K562 (cell line): Measurements from ENCODE around the gene OBSCN. TPM values are rescaled to one million over a fixed set of nuclear protein-coding genes. Genes with fewer than 3 reads are reported as not detected.

ENCODE experiments used
- BCOR ChIP-seq: fragments of 450-650 bp; IDR thresholded peaks from 2 replicates; pipeline ENCODE4 v1.6.1; 2016
- CEBPB ChIP-seq: fragments of 450-650 bp; IDR thresholded peaks from 2 replicates; pipeline ENCODE4 v1.6.1; 2016; ENCODE audit warnings: missing genetic modification characterization, missing compliant biosample characterization
- E2F3 ChIP-seq: fragments of 250-450 bp; sonication (Bioruptor Pico); IDR thresholded peaks from 2 replicates; pipeline ENCODE4 v1.4.0; 2020; ENCODE audit warnings: mild to moderate bottlenecking
- ETV6 ChIP-seq, 3 experiments: fragments of 150-350 bp in 1 of 3; sonication (generic) in 1 of 3; formaldehyde crosslinking in 1 of 3; IDR thresholded peaks; 2 replicates each; pipeline versions ENCODE4 v1.6.1 to v1.8.0; 2014 to 2022; ENCODE audit warnings: borderline replicate concordance in 2 of 3, low read depth in 2 of 3, antibody characterized with exemption in 1 of 3, low read length in 1 of 3, mild to moderate bottlenecking in 1 of 3, missing genetic modification reagents in 1 of 3
- FOXJ2 ChIP-seq: fragments of 200-800 bp; sonication (Bioruptor generic); IDR thresholded peaks from 2 replicates; pipeline ENCODE4 v1.6.1; 2016; ENCODE audit warnings: missing genetic modification characterization, missing compliant biosample characterization
- IFI16 ChIP-seq: fragments of 250-450 bp; sonication (Bioruptor Pico); IDR thresholded peaks from 2 replicates; pipeline ENCODE4 v2.1.2; 2022; ENCODE audit warnings: mild to moderate bottlenecking, inconsistent platforms
- JUN ChIP-seq, 2 experiments: sonication (generic) in 1 of 2; formaldehyde crosslinking in 1 of 2; IDR thresholded peaks; 2 replicates each; pipeline versions ENCODE4 v1.6.1 to v1.8.0; 2012 to 2022; ENCODE audit warnings: borderline replicate concordance in 2 of 2, mild to moderate bottlenecking in 2 of 2, improper control_type of control experiment in 1 of 2, low read depth in 1 of 2, low read length in 1 of 2, missing genetic modification reagents in 1 of 2
- KAT8 ChIP-seq: fragments of 450-650 bp; IDR thresholded peaks from 2 replicates; pipeline ENCODE4 v1.6.1; 2016; ENCODE audit warnings: low read depth, mild to moderate bottlenecking
- KLF6 ChIP-seq: fragments of 250-450 bp; sonication (Bioruptor Pico); IDR thresholded peaks from 2 replicates; pipeline ENCODE4 v1.4.0; 2020; ENCODE audit warnings: mild to moderate bottlenecking, moderate library complexity, borderline replicate concordance
- MEF2D ChIP-seq: conservative IDR thresholded peaks from 2 replicates; pipeline ENCODE4 v1.6.1; 2016; ENCODE audit warnings: low read depth, missing genetic modification characterization, missing compliant biosample characterization
- NR4A1 ChIP-seq, 2 experiments: fragments of 250-450 bp in 1 of 2; fragments of 450-650 bp in 1 of 2; sonication (Bioruptor Pico) in 1 of 2; IDR thresholded peaks; 2 replicates each; pipeline versions ENCODE4 v1.4.0 to v1.6.1; 2016 to 2020; ENCODE audit warnings: mild to moderate bottlenecking in 2 of 2, missing compliant biosample characterization in 1 of 2, missing genetic modification characterization in 1 of 2, moderate library complexity in 1 of 2
- NRF1 ChIP-seq, 2 experiments: fragments of 450-650 bp; IDR thresholded peaks in 1 of 2; conservative IDR thresholded peaks in 1 of 2; 2 replicates each; pipeline ENCODE4 v1.6.1; 2014; ENCODE audit warnings: mild to moderate bottlenecking in 2 of 2
- SIRT6 ChIP-seq: IDR thresholded peaks from one replicate; pipeline ENCODE4 v1.6.1; 2012; ENCODE audit warnings: low read depth, mild to moderate bottlenecking, control low read depth, inconsistent platforms, low read length, moderate library complexity
- SMAD4 ChIP-seq: fragments of 250-450 bp; sonication (Bioruptor Pico); conservative IDR thresholded peaks from 2 replicates; pipeline ENCODE4 v1.8.0; 2021; ENCODE audit warnings: inconsistent platforms, mild to moderate bottlenecking, moderate library complexity
- TCF3 ChIP-seq: sonication (generic); formaldehyde crosslinking; IDR thresholded peaks from 2 replicates; pipeline ENCODE4 v1.4.0; 2020; ENCODE audit warnings: mild to moderate bottlenecking, missing genetic modification reagents
- ZFP36 ChIP-seq: fragments of 150-350 bp; IDR thresholded peaks from 2 replicates; pipeline ENCODE4 v1.6.1; 2018; ENCODE audit warnings: low read length, low read depth; ENCODE audit not compliant: partially characterized antibody
- ZNF165 ChIP-seq: fragments of 250-450 bp; sonication (Bioruptor Pico); IDR thresholded peaks from 2 replicates; pipeline ENCODE4 v1.4.0; 2020; ENCODE audit warnings: borderline replicate concordance
- polyA plus RNA-seq, 8 experiments: library from polyadenylated mRNA; depleted of rRNA in 4 of 8; stranded (reverse) in 5 of 8; unstranded in 3 of 8; fragments of >200 nt; fragmentation: Nextera tagmentation in 2 of 8; fragmentation: Illumina TruSeq in 1 of 8; extraction: Ambion mirVana in 2 of 8; extraction: Trizol in 1 of 8; gene quantifications; 2 replicates each; pipeline versions ENCODE4 v1.2.1 to v1.2.3, GENCODE V29; 2011 to 2014; ENCODE audit warnings: inconsistent platforms in 1 of 8, missing spikeins in 1 of 8
- total RNA-seq, 7 experiments: library from RNA; depleted of rRNA in 6 of 7; stranded (reverse); fragments of >200 nt in 6 of 7; fragmentation: Illumina TruSeq in 2 of 7; extraction: Trizol in 2 of 7; gene quantifications; 2 replicates each; pipeline versions ENCODE4 v1.2.1 to v1.2.3, GENCODE V29; 2011 to 2021; ENCODE audit warnings: low replicate concordance in 1 of 7
- TF ChIP-seq, protein P1 (sequence below): sonication (generic); formaldehyde crosslinking; IDR thresholded peaks from 2 replicates; pipeline ENCODE4 v1.8.0; 2022; ENCODE audit warnings: mild to moderate bottlenecking, missing genetic modification reagents, borderline replicate concordance
- TF ChIP-seq, protein P2 (sequence below): sonication (generic); formaldehyde crosslinking; IDR thresholded peaks from 2 replicates; pipeline ENCODE4 v1.8.1; 2023; ENCODE audit warnings: mild to moderate bottlenecking, missing genetic modification reagents
- TF ChIP-seq, protein P3 (sequence below): fragments of 450-650 bp; IDR thresholded peaks from 2 replicates; pipeline ENCODE4 v1.6.1; 2016; ENCODE audit warnings: antibody characterized with exemption

OBSCN gene
- total and polyA plus RNA-seq, 9 of the 15 experiments (the other 6 are each of a cell fraction or from before 2014, with no cell fraction given): 0.18 to 19.7 (median 3.6) TPM

DNA sequence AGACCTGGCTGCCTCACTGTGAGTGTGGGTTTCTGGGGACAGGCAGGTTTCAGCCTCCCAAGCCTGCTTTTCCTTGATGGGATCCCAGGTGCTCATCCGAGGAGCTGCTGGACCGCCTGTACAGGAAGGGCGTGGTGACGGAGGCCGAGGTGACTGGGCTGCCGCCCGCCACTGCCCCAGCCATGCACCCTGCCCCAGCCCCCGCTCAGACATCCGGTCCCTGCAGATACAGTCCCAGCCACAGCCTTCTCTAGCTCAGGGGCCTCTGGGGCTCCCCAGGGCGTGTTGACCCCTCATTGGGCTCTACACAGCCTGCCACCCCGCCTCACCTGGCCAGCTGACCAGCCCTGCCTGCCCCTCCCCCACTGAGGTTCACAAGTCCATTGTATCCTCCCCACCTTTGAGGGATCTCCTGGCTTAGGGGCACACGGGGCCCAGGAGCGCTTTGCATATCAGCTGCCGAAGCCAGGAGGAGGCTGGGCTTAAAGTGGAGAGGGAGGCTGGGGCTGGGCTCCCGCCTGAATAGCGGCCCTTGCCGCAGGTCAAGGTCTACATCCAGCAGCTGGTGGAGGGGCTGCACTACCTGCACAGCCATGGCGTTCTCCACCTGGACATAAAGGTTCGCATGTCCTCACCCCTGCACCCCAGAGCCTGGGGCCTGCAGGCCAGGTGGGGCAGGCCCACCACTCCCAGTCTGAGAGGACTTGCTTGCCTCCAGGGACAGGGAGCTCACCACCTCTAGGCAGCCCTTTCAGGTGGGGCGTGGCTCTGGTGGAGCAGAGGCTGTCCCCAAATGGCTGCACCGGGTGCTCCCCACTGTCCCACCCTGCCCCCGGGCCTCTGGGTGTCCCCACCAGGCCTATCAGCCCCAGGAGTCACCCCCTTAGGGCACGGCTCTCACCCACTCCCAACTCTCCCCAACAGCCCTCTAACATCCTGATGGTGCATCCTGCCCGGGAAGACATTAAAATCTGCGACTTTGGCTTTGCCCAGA, 160.3 kb downstream of the OBSCN start (continued):
- TF ChIP-seq, protein P1, sequence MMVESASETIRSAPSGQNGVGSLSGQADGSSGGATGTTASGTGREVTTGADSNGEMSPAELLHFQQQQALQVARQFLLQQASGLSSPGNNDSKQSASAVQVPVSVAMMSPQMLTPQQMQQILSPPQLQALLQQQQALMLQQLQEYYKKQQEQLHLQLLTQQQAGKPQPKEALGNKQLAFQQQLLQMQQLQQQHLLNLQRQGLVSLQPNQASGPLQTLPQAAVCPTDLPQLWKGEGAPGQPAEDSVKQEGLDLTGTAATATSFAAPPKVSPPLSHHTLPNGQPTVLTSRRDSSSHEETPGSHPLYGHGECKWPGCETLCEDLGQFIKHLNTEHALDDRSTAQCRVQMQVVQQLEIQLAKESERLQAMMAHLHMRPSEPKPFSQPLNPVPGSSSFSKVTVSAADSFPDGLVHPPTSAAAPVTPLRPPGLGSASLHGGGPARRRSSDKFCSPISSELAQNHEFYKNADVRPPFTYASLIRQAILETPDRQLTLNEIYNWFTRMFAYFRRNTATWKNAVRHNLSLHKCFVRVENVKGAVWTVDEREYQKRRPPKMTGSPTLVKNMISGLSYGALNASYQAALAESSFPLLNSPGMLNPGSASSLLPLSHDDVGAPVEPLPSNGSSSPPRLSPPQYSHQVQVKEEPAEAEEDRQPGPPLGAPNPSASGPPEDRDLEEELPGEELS (CRISPR knock-in tag): no peak
- TF ChIP-seq E2F3 (CRISPR knock-in tag): peak; percentile 58
- no peak for TF ChIP-seq NR4A1 (CRISPR knock-in tag; IDR thresholded peaks at IDR 0.05)
- TF ChIP-seq NR4A1 (tag; IDR thresholded peaks at IDR 0.05): no peak
- TF ChIP-seq KLF6 (CRISPR knock-in tag): peak; percentile 71; the same call in 1 of the 2 replicates
- TF ChIP-seq CEBPB: no peak
- peak; percentile 98 for TF ChIP-seq SMAD4 (CRISPR knock-in tag)
- TF ChIP-seq, protein P2, sequence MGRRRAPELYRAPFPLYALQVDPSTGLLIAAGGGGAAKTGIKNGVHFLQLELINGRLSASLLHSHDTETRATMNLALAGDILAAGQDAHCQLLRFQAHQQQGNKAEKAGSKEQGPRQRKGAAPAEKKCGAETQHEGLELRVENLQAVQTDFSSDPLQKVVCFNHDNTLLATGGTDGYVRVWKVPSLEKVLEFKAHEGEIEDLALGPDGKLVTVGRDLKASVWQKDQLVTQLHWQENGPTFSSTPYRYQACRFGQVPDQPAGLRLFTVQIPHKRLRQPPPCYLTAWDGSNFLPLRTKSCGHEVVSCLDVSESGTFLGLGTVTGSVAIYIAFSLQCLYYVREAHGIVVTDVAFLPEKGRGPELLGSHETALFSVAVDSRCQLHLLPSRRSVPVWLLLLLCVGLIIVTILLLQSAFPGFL (CRISPR knock-in tag): peak; percentile 39; the same call in 1 of the 2 replicates
- peak; percentile 100 for TF ChIP-seq BCOR
- TF ChIP-seq FOXJ2 (tag): no peak
- TF ChIP-seq IFI16: no peak
- no peak for TF ChIP-seq SIRT6
- TF ChIP-seq ETV6 (IDR thresholded peaks at IDR 0.05; ENCODE audit: borderline replicate concordance in 1 of 2, low read depth in 2 of 2, low read length in 1 of 2): no peak
- TF ChIP-seq ETV6 (CRISPR knock-in tag; IDR thresholded peaks at IDR 0.05; ENCODE audit: borderline replicate concordance): no peak
- peak; percentile 90 for TF ChIP-seq ZFP36
- TF ChIP-seq ZNF165 (CRISPR knock-in tag): no peak
- TF ChIP-seq, protein P3, sequence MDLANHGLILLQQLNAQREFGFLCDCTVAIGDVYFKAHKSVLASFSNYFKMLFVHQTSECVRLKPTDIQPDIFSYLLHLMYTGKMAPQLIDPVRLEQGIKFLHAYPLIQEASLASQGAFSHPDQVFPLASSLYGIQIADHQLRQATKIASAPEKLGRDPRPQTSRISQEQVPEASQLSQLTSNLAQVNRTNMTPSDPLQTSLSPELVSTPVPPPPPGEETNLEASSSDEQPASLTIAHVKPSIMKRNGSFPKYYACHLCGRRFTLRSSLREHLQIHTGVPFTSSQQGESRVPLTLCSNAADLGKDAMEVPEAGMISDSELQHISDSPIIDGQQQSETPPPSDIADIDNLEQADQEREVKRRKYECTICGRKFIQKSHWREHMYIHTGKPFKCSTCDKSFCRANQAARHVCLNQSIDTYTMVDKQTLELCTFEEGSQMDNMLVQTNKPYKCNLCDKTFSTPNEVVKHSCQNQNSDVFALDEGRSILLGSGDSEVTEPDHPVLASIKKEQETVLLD: peak; percentile 89; the same call in 1 of the 2 replicates
- TF ChIP-seq KAT8: no peak
- peak; percentile 11; the same call in 1 of the 2 replicates for TF ChIP-seq JUN (IDR thresholded peaks at IDR 0.05; ENCODE audit: borderline replicate concordance, low read depth, low read length)
- TF ChIP-seq JUN (CRISPR knock-in tag; IDR thresholded peaks at IDR 0.05; ENCODE audit: borderline replicate concordance): no peak
- 0 out of 2 replicates have a peak, but pooled peaks have one; percentile 21 for TF ChIP-seq MEF2D
- peak; percentile 48 to 53 for TF ChIP-seq NRF1 (conservative IDR thresholded peaks at IDR 0.05 in 1 of 2, IDR thresholded peaks at IDR 0.05 in 1 of 2)
- TF ChIP-seq TCF3: peak; percentile 69
